ENCODE results near the gene ADGRV1.

DNA sequence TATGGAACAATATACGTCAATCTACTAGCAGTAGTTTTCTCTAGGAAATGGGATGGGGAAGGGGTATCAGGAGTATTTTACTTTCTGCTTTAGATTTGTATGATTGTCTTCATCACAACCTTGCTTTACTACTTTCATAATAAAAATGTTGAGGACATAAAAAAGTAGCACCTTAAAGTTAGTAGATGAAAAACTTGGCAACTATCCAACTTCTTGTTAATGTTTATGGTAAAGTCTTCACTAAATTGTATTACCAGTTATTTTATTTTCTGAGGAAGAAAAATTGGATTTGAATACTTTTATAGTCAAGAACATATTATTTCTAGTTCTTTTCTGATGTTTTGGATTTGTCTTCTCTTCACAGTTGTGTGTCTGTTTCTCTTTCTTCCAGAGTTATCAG, 452.4 kb downstream of the ADGRV1 start:
- TF ChIP-seq, protein P1, sequence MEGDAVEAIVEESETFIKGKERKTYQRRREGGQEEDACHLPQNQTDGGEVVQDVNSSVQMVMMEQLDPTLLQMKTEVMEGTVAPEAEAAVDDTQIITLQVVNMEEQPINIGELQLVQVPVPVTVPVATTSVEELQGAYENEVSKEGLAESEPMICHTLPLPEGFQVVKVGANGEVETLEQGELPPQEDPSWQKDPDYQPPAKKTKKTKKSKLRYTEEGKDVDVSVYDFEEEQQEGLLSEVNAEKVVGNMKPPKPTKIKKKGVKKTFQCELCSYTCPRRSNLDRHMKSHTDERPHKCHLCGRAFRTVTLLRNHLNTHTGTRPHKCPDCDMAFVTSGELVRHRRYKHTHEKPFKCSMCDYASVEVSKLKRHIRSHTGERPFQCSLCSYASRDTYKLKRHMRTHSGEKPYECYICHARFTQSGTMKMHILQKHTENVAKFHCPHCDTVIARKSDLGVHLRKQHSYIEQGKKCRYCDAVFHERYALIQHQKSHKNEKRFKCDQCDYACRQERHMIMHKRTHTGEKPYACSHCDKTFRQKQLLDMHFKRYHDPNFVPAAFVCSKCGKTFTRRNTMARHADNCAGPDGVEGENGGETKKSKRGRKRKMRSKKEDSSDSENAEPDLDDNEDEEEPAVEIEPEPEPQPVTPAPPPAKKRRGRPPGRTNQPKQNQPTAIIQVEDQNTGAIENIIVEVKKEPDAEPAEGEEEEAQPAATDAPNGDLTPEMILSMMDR (IDR thresholded peaks at IDR 0.05) = no peak
- TF ChIP-seq ZFX (IDR thresholded peaks at IDR 0.05; ENCODE audit: borderline replicate concordance) = no peak

Data from 22Rv1 (cell line).